SK-N-SH (cell line): ENCODE results near the gene WIPF2.

ENCODE experiments used
- FOXJ3 ChIP-seq: sonication (generic); formaldehyde crosslinking; IDR thresholded peaks from 2 replicates; pipeline ENCODE4 v1.5.1; 2020; ENCODE audit warnings: mild to moderate bottlenecking, missing genetic modification reagents
- NRF1 ChIP-seq: IDR thresholded peaks from 2 replicates; pipeline ENCODE4 v1.6.1; 2012; ENCODE audit warnings: low read depth, mild to moderate bottlenecking, low read length
- RAD21 ChIP-seq: IDR thresholded peaks from 2 replicates; pipeline ENCODE4 v1.6.1; 2012; ENCODE audit warnings: mild to moderate bottlenecking, low read length
- TAF1 ChIP-seq: IDR thresholded peaks from 2 replicates; pipeline ENCODE4 v1.6.1; 2012; ENCODE audit warnings: low read depth, mild to moderate bottlenecking, low read length, moderate library complexity, borderline replicate concordance
- YY1 ChIP-seq: IDR thresholded peaks from 2 replicates; pipeline ENCODE4 v1.4.0; 2012; ENCODE audit warnings: low read depth, mild to moderate bottlenecking
- TF ChIP-seq, protein P1 (sequence below): fragments of 200-600 bp; sonication (generic); IDR thresholded peaks from 2 replicates; pipeline ENCODE4 v1.6.1; 2017; ENCODE audit warnings: antibody characterized with exemption, mild to moderate bottlenecking, moderate library complexity

- no peak for TF ChIP-seq NRF1
- TF ChIP-seq YY1, result no peak
- no peak for TF ChIP-seq TAF1
- no peak for TF ChIP-seq FOXJ3 (CRISPR knock-in tag)
- TF ChIP-seq, protein P1, sequence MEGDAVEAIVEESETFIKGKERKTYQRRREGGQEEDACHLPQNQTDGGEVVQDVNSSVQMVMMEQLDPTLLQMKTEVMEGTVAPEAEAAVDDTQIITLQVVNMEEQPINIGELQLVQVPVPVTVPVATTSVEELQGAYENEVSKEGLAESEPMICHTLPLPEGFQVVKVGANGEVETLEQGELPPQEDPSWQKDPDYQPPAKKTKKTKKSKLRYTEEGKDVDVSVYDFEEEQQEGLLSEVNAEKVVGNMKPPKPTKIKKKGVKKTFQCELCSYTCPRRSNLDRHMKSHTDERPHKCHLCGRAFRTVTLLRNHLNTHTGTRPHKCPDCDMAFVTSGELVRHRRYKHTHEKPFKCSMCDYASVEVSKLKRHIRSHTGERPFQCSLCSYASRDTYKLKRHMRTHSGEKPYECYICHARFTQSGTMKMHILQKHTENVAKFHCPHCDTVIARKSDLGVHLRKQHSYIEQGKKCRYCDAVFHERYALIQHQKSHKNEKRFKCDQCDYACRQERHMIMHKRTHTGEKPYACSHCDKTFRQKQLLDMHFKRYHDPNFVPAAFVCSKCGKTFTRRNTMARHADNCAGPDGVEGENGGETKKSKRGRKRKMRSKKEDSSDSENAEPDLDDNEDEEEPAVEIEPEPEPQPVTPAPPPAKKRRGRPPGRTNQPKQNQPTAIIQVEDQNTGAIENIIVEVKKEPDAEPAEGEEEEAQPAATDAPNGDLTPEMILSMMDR, result peak; percentile 78
- TF ChIP-seq RAD21, result peak; percentile 62
These were observed 27.6 kb upstream of the WIPF2 start for GRCh38 chr17:40191237-40192208.
